Measurements from ENCODE around the gene MLPH. TPM values are rescaled to one million over a fixed set of nuclear protein-coding genes. Genes with fewer than 3 reads are reported as not detected.

The MLPH gene
- total RNA-seq, 1 donor from 2014 or later: not detected

- Histone ChIP-seq H3K4me3 (ENCODE audit: low read length in 3 of 3) (peak overlapping the region; percentile 69 to 73 (median 70)), H3K36me3 (ENCODE audit: control insufficient read depth in 3 of 3, insufficient read depth in 3 of 3, low read length in 3 of 3) (no peaks in the 10 kb centered on the region), H3K4me1 (ENCODE audit: control insufficient read depth in 3 of 3, insufficient read depth in 3 of 3, low read length in 3 of 3) (peaks cover 14 to 37% (median 33%) of the 10 kb centered on the region in 3 donors), H3K9ac (ENCODE audit: low read depth in 1 of 3, low read length in 3 of 3) (peak overlapping the region; percentile 66 to 90 (median 85)), H3K27ac (ENCODE audit: low read depth, low read length) (peak overlapping the region; percentile 84), H3K27me3 (ENCODE audit: control insufficient read depth in 3 of 3, insufficient read depth in 3 of 3, low read length in 3 of 3) (peaks cover 0 to 7% (median 2%) of the 10 kb centered on the region in 3 donors), H3K9me3 (ENCODE audit: control insufficient read depth in 3 of 3, low read length in 3 of 3) (no peaks in the 10 kb centered on the region)
Measured at GRCh38 chr2:237475704-237476141, 11.3 kb upstream of the MLPH start.

DNA sequence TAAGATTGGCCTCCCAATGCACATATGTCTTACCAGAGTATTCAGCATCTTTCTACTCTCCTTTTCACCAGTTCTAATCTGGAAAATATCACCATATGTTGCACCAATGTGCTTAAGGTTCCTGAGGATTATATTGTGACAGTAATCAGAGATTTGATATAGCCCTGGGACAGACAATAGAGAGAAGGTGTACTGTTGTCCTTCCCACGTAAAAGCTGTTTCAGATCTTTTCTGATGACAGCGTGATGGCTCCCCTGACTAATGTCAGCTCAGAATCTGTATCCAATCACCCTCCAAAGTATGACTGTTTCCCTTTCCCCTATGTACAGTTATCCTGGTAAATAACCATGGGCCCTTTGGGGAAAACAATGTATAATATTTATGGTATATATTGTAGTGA, 9.0 kb upstream of the MLPH start:
- H3K27ac ChIP-seq (ENCODE audit: low read depth, low read length): no peak overlapping the region
- peaks cover 16 to 38% (median 36%) of the 10 kb centered on the region in 3 donors for H3K4me1 ChIP-seq (ENCODE audit: control insufficient read depth in 3 of 3, insufficient read depth in 3 of 3, low read length in 3 of 3)
- H3K9ac ChIP-seq (ENCODE audit: low read depth in 1 of 3, low read length in 3 of 3): no peak overlapping the region
- no peaks in the 10 kb centered on the region for H3K9me3 ChIP-seq (ENCODE audit: control insufficient read depth in 3 of 3, low read length in 3 of 3)
- H3K36me3 ChIP-seq (ENCODE audit: control insufficient read depth in 3 of 3, insufficient read depth in 3 of 3, low read length in 3 of 3): no peaks in the 10 kb centered on the region
- no peak overlapping the region for H3K4me3 ChIP-seq (ENCODE audit: low read length in 3 of 3)
- peaks cover 0 to 7% (median 2%) of the 10 kb centered on the region in 3 donors for H3K27me3 ChIP-seq (ENCODE audit: control insufficient read depth in 3 of 3, insufficient read depth in 3 of 3, low read length in 3 of 3)

GRCh38 chr2:237478979-237479378, 8.1 kb upstream of the MLPH start:
- Histone ChIP-seq H3K27me3 (ENCODE audit: control insufficient read depth in 3 of 3, insufficient read depth in 3 of 3, low read length in 3 of 3) (peaks cover 0 to 7% (median 2%) of the 10 kb centered on the region in 3 donors), H3K4me1 (ENCODE audit: control insufficient read depth in 3 of 3, insufficient read depth in 3 of 3, low read length in 3 of 3) (peaks cover 17 to 39% (median 36%) of the 10 kb centered on the region in 3 donors), H3K36me3 (ENCODE audit: control insufficient read depth in 3 of 3, insufficient read depth in 3 of 3, low read length in 3 of 3) (no peaks in the 10 kb centered on the region), H3K9me3 (ENCODE audit: control insufficient read depth in 3 of 3, low read length in 3 of 3) (no peaks in the 10 kb centered on the region), H3K4me3 (ENCODE audit: low read length in 3 of 3) (no peak overlapping the region), H3K9ac (ENCODE audit: low read depth in 1 of 3, low read length in 3 of 3) (no peak overlapping the region), H3K27ac (ENCODE audit: low read depth, low read length) (no peak overlapping the region)

DNA sequence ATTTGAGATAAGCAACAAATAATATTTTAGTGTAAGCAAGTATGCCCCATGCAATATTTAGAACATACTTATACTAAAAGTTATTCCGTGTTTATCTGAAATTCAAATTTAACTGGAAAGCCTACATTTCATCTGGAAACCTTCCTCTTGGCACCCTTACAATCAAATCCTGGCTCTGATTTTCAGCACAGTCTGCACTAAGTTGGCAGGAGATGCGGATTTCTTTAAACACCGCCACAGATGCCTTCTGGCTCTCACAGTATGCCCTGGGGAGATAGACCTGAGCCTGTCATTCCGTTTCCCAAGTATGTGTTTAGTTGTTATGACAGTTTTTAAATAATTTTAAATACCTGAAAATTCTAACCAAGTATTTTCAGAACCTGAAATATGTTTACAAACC, 7.3 kb upstream of the MLPH start:
- Histone ChIP-seq H3K4me1 (ENCODE audit: control insufficient read depth in 3 of 3, insufficient read depth in 3 of 3, low read length in 3 of 3) (peaks cover 17 to 32% (median 28%) of the 10 kb centered on the region in 3 donors), H3K4me3 (ENCODE audit: low read length in 3 of 3) (no peak overlapping the region), H3K36me3 (ENCODE audit: control insufficient read depth in 3 of 3, insufficient read depth in 3 of 3, low read length in 3 of 3) (no peaks in the 10 kb centered on the region), H3K9ac (ENCODE audit: low read depth in 1 of 3, low read length in 3 of 3) (no peak overlapping the region), H3K9me3 (ENCODE audit: control insufficient read depth in 3 of 3, low read length in 3 of 3) (no peaks in the 10 kb centered on the region), H3K27ac (ENCODE audit: low read depth, low read length) (no peak overlapping the region), H3K27me3 (ENCODE audit: control insufficient read depth in 3 of 3, insufficient read depth in 3 of 3, low read length in 3 of 3) (peaks cover 0 to 7% (median 2%) of the 10 kb centered on the region in 3 donors)

DNA sequence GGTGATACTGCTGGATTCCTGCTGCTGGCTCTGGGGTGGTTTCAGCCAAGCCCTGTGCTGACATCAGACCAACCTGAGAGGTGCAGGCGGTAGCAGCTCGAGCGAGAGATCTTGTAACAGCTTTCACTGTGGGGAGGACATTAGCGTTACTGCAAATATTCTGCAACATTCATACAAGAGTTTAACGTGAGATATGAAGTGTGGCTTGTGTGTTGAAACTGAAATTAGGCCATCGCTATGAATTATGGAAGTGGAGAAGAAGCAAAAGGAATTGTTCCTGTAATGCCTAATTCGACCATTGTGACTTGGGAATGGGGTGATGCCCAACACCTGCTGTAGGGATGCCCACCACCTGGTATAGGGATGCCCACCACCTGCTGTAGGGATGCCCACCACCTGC, 6.5 kb upstream of the MLPH start:
- H3K4me3 ChIP-seq (ENCODE audit: low read length in 3 of 3): no peak overlapping the region
- H3K4me1 ChIP-seq (ENCODE audit: control insufficient read depth in 3 of 3, insufficient read depth in 3 of 3, low read length in 3 of 3): peaks cover 16 to 29% (median 25%) of the 10 kb centered on the region in 3 donors
- peaks cover 0 to 10% (median 6%) of the 10 kb centered on the region in 3 donors for H3K27me3 ChIP-seq (ENCODE audit: control insufficient read depth in 3 of 3, insufficient read depth in 3 of 3, low read length in 3 of 3)
- no peaks in the 10 kb centered on the region for H3K36me3 ChIP-seq (ENCODE audit: control insufficient read depth in 3 of 3, insufficient read depth in 3 of 3, low read length in 3 of 3)
- no peak overlapping the region for H3K27ac ChIP-seq (ENCODE audit: low read depth, low read length)
- no peak overlapping the region for H3K9ac ChIP-seq (ENCODE audit: low read depth in 1 of 3, low read length in 3 of 3)
- no peaks in the 10 kb centered on the region for H3K9me3 ChIP-seq (ENCODE audit: control insufficient read depth in 3 of 3, low read length in 3 of 3)

- Histone ChIP-seq H3K27me3 (ENCODE audit: control insufficient read depth in 3 of 3, insufficient read depth in 3 of 3, low read length in 3 of 3) (peaks cover 0 to 12% (median 6%) of the 10 kb centered on the region in 3 donors), H3K4me3 (ENCODE audit: low read length in 3 of 3) (no peak overlapping the region), H3K27ac (ENCODE audit: low read depth, low read length) (no peak overlapping the region), H3K9me3 (ENCODE audit: control insufficient read depth in 3 of 3, low read length in 3 of 3) (no peaks in the 10 kb centered on the region), H3K9ac (ENCODE audit: low read depth in 1 of 3, low read length in 3 of 3) (no peak overlapping the region), H3K4me1 (ENCODE audit: control insufficient read depth in 3 of 3, insufficient read depth in 3 of 3, low read length in 3 of 3) (peaks cover 15 to 24% (median 20%) of the 10 kb centered on the region in 3 donors), H3K36me3 (ENCODE audit: control insufficient read depth in 3 of 3, insufficient read depth in 3 of 3, low read length in 3 of 3) (no peaks in the 10 kb centered on the region)
Measured at GRCh38 chr2:237480988-237481525, 6.0 kb upstream of the MLPH start.

GRCh38 chr2:237482485-237482884, 4.6 kb upstream of the MLPH start:
- Histone ChIP-seq H3K27ac (ENCODE audit: low read depth, low read length) (peak overlapping the region; percentile 63), H3K36me3 (ENCODE audit: control insufficient read depth in 3 of 3, insufficient read depth in 3 of 3, low read length in 3 of 3) (no peaks in the 10 kb centered on the region), H3K4me1 (ENCODE audit: control insufficient read depth in 3 of 3, insufficient read depth in 3 of 3, low read length in 3 of 3) (peaks cover 20 to 33% (median 30%) of the 10 kb centered on the region in 3 donors), H3K9ac (ENCODE audit: low read depth in 1 of 3, low read length in 3 of 3) (peak overlapping the region in 2 of 3 donors; percentile 6 to 68), H3K27me3 (ENCODE audit: control insufficient read depth in 3 of 3, insufficient read depth in 3 of 3, low read length in 3 of 3) (peaks cover 0 to 20% (median 12%) of the 10 kb centered on the region in 3 donors), H3K4me3 (ENCODE audit: low read length in 3 of 3) (peak overlapping the region in 2 of 3 donors; percentile 39 to 63), H3K9me3 (ENCODE audit: control insufficient read depth in 3 of 3, low read length in 3 of 3) (no peaks in the 10 kb centered on the region)

GRCh38 chr2:237483018-237483731, 3.9 kb upstream of the MLPH start:
- H3K4me1 ChIP-seq (ENCODE audit: control insufficient read depth in 3 of 3, insufficient read depth in 3 of 3, low read length in 3 of 3): peaks cover 20 to 36% (median 33%) of the 10 kb centered on the region in 3 donors
- peaks cover 0 to 24% (median 12%) of the 10 kb centered on the region in 3 donors for H3K27me3 ChIP-seq (ENCODE audit: control insufficient read depth in 3 of 3, insufficient read depth in 3 of 3, low read length in 3 of 3)
- no peak overlapping the region for H3K4me3 ChIP-seq (ENCODE audit: low read length in 3 of 3)
- no peaks in the 10 kb centered on the region for H3K36me3 ChIP-seq (ENCODE audit: control insufficient read depth in 3 of 3, insufficient read depth in 3 of 3, low read length in 3 of 3)
- peak overlapping the region; percentile 63 for H3K27ac ChIP-seq (ENCODE audit: low read depth, low read length)
- no peaks in the 10 kb centered on the region for H3K9me3 ChIP-seq (ENCODE audit: control insufficient read depth in 3 of 3, low read length in 3 of 3)
- peak overlapping the region in 2 of 3 donors; percentile 6 to 13 for H3K9ac ChIP-seq (ENCODE audit: low read depth in 1 of 3, low read length in 3 of 3)

- H3K9ac ChIP-seq (ENCODE audit: low read depth in 1 of 3, low read length in 3 of 3): no peak overlapping the region
- H3K27ac ChIP-seq (ENCODE audit: low read depth, low read length): no peak overlapping the region
- H3K9me3 ChIP-seq (ENCODE audit: control insufficient read depth in 3 of 3, low read length in 3 of 3): no peaks in the 10 kb centered on the region
- peaks cover 0 to 26% (median 12%) of the 10 kb centered on the region in 3 donors for H3K27me3 ChIP-seq (ENCODE audit: control insufficient read depth in 3 of 3, insufficient read depth in 3 of 3, low read length in 3 of 3)
- H3K36me3 ChIP-seq (ENCODE audit: control insufficient read depth in 3 of 3, insufficient read depth in 3 of 3, low read length in 3 of 3): no peaks in the 10 kb centered on the region
- no peak overlapping the region for H3K4me3 ChIP-seq (ENCODE audit: low read length in 3 of 3)
- peaks cover 23 to 38% (median 33%) of the 10 kb centered on the region in 3 donors for H3K4me1 ChIP-seq (ENCODE audit: control insufficient read depth in 3 of 3, insufficient read depth in 3 of 3, low read length in 3 of 3)
Measured at GRCh38 chr2:237485304-237485703, 1.7 kb upstream of the MLPH start.

- no peak overlapping the region for H3K27ac ChIP-seq (ENCODE audit: low read depth, low read length)
- peaks cover 23 to 38% (median 33%) of the 10 kb centered on the region in 3 donors for H3K4me1 ChIP-seq (ENCODE audit: control insufficient read depth in 3 of 3, insufficient read depth in 3 of 3, low read length in 3 of 3)
- peak overlapping the region in 1 of 3 donors; percentile 87 for H3K9ac ChIP-seq (ENCODE audit: low read depth in 1 of 3, low read length in 3 of 3)
- no peak overlapping the region for H3K4me3 ChIP-seq (ENCODE audit: low read length in 3 of 3)
- no peaks in the 10 kb centered on the region for H3K36me3 ChIP-seq (ENCODE audit: control insufficient read depth in 3 of 3, insufficient read depth in 3 of 3, low read length in 3 of 3)
- H3K9me3 ChIP-seq (ENCODE audit: control insufficient read depth in 3 of 3, low read length in 3 of 3): no peaks in the 10 kb centered on the region
- peaks cover 0 to 26% (median 12%) of the 10 kb centered on the region in 3 donors for H3K27me3 ChIP-seq (ENCODE audit: control insufficient read depth in 3 of 3, insufficient read depth in 3 of 3, low read length in 3 of 3)
Measured at GRCh38 chr2:237485844-237486243, 1.2 kb upstream of the MLPH start.
